ENCODE data around the gene TEC. TPM values are rescaled to one million over a fixed set of nuclear protein-coding genes. Genes with fewer than 3 reads are reported as not detected.

The TEC gene
- total and polyA plus RNA-seq, 8 donors = 4.5 to 10.6 (median 7.6) TPM

- no peaks in the 10 kb centered on the region for H3K9me3 ChIP-seq
- no peak for DNase-seq
- H3K27ac ChIP-seq = no peak overlapping the region
- no peak for ATAC-seq
- no peak overlapping the region for H3K4me3 ChIP-seq
- intact Hi-C loops (cut with DNase I) = no loop called here
- no peaks in the 10 kb centered on the region for H3K36me3 ChIP-seq
- H3K27me3 ChIP-seq = no peaks in the 10 kb centered on the region
- TF ChIP-seq, protein P1, sequence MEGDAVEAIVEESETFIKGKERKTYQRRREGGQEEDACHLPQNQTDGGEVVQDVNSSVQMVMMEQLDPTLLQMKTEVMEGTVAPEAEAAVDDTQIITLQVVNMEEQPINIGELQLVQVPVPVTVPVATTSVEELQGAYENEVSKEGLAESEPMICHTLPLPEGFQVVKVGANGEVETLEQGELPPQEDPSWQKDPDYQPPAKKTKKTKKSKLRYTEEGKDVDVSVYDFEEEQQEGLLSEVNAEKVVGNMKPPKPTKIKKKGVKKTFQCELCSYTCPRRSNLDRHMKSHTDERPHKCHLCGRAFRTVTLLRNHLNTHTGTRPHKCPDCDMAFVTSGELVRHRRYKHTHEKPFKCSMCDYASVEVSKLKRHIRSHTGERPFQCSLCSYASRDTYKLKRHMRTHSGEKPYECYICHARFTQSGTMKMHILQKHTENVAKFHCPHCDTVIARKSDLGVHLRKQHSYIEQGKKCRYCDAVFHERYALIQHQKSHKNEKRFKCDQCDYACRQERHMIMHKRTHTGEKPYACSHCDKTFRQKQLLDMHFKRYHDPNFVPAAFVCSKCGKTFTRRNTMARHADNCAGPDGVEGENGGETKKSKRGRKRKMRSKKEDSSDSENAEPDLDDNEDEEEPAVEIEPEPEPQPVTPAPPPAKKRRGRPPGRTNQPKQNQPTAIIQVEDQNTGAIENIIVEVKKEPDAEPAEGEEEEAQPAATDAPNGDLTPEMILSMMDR (IDR thresholded peaks at IDR 0.05) = no peak
- H3K4me1 ChIP-seq = peaks cover 6 to 16% of the 10 kb centered on the region in 2 donors
Observed at GRCh38 chr4:48175806-48176205, 93.8 kb downstream of the TEC start.

DNA sequence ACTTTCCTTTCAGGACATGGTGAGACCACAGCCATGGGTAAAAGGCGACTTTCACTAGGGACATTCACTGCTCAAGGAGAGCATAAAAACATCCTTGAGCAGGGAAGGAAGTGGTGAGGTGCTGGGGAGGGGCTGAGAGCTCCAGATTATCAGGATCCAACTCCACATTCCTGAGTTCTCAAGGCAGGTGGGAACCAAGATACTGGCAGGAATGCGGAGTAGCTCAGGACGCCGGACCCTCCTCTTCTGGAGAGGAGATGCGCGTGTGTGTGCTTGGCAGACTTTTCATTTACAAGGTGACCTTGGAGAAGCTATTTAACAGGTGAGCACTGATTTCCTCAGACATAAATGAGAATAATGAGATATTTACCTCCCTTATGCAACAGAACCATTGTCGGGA is 94.3 kb downstream of the TEC start:
- no peak overlapping the region for H3K4me3 ChIP-seq
- H3K9me3 ChIP-seq = no peaks in the 10 kb centered on the region
- ATAC-seq = peak; percentile 16
- TF ChIP-seq, protein P1 (IDR thresholded peaks at IDR 0.05) = no peak
- H3K27me3 ChIP-seq = no peaks in the 10 kb centered on the region
- no peak overlapping the region for H3K27ac ChIP-seq
- intact Hi-C loops (cut with DNase I) = no loop called here
- no peak for DNase-seq
- no peaks in the 10 kb centered on the region for H3K36me3 ChIP-seq
- H3K4me1 ChIP-seq = peaks cover 6 to 15% of the 10 kb centered on the region in 2 donors

DNA sequence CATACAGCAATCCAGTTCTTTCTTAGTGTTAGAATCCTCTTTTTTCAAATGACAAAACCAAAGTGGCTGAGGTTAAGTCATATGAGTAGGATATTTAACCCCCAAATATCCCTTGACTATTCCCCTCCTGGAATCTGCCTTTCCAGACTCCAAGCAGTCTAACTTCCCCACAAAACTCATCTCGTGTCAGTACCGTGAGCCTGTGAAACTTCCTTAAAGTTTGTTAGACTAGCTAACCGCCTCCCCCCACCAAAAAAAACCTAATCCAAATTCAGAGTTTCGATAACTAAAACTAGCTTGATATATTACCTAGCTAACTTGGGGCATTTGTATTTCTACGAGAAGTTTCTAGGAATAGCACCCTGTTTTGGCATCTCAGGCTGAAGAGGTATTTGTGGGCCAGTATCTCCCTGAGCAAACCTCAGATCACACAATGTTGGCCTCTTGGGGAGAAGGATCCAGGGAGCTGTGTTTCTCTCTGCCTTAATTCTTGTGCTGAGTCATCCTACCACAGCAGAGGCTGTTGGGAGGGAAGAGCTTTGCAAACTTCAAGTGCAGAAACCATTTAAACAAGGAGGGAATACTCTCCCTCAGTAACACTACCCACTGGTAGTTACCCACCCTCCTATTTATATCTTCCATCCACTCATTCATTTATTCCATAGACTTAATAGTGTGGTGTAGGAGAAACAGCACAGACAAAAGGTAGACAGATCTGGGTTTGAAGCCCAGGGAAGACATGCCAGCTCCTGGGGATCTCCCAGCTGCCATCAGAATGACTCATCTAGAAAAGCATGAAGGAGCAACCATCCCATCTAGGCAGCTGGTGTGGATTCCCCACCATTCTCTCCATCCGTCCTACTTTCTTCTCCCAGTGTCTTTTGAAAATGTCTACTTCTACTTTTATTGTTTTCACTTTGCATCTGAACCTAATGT is 96.3 kb downstream of the TEC start:
- ATAC-seq = peak; percentile 87

GRCh38 chr4:48172651-48173050 is 97.0 kb downstream of the TEC start:
- Histone ChIP-seq H3K27me3 (no peaks in the 10 kb centered on the region), H3K27ac (peak overlapping the region in 1 of 2 donors; percentile 73), H3K9me3 (no peaks in the 10 kb centered on the region), H3K4me1 (peaks cover 6 to 12% of the 10 kb centered on the region in 2 donors), H3K36me3 (peaks cover 0 to 4% of the 10 kb centered on the region in 2 donors), H3K4me3 (no peak overlapping the region)
- no peak for ATAC-seq
- intact Hi-C loops (cut with DNase I) = no loop called here
- DNase-seq = no peak
- TF ChIP-seq, protein P1 (IDR thresholded peaks at IDR 0.05) = no peak

More for the DNA sequence above, 96.3 kb downstream of the TEC start:
- Histone ChIP-seq H3K9me3 (no peaks in the 10 kb centered on the region), H3K27ac (peak overlapping the region; percentile 55 to 73), H3K27me3 (no peaks in the 10 kb centered on the region), H3K4me1 (peaks cover 6 to 12% of the 10 kb centered on the region in 2 donors), H3K36me3 (peaks cover 0 to 3% of the 10 kb centered on the region in 2 donors), H3K4me3 (no peak overlapping the region)
- TF ChIP-seq, protein P1 (IDR thresholded peaks at IDR 0.05) = no peak
- intact Hi-C loops (cut with DNase I) = no loop called here
- DNase-seq = peak in 1 of 4 donors; percentile 39

- no peak for DNase-seq
- Histone ChIP-seq H3K27me3 (no peaks in the 10 kb centered on the region), H3K27ac (no peak overlapping the region), H3K4me3 (no peak overlapping the region), H3K36me3 (peaks cover 0 to 16% of the 10 kb centered on the region in 2 donors), H3K4me1 (peaks cover 6 to 12% of the 10 kb centered on the region in 2 donors), H3K9me3 (no peaks in the 10 kb centered on the region)
- no peak for ATAC-seq
- intact Hi-C loops (cut with DNase I) = no loop called here
- TF ChIP-seq, protein P1 (IDR thresholded peaks at IDR 0.05) = no peak
Observed at GRCh38 chr4:48169636-48170035, 100.0 kb downstream of the TEC start.

Data from left lung (tissue), 10 donors.